B cell (primary cell): ENCODE data around the gene ITPR2. TPM values are rescaled to one million over a fixed set of nuclear protein-coding genes. Genes with fewer than 3 reads are reported as not detected.

Source experiments
- ATAC-seq: fragments of 200-7000 bp; cut with Tn5 transposase; one replicate; pipeline ENCODE4 v1.10.0; 2021; ENCODE audit warnings: low read depth, mild to moderate bottlenecking, moderate number of reproducible peaks, moderate library complexity
- CTCF ChIA-PET: fragments of 350-600 bp; sonication (Branson Sonifier 250); formaldehyde crosslinking; loops from one replicate; lab custom pipeline; 2021; ENCODE audit warnings: antibody characterized with exemption, inconsistent platforms; lab: Charles Lee
- POLR2A ChIA-PET: fragments of 350-600 bp; sonication (Branson Sonifier 250); formaldehyde crosslinking; loops from one replicate; lab custom pipeline; 2021; ENCODE audit warnings: antibody characterized with exemption; lab: Charles Lee
- DNase-seq: peaks from one replicate; pipeline ENCODE4 v3.0.0; 2013
- H2AFZ ChIP-seq: 2 replicates; pipeline ENCODE4 v1.6.1; 2012; ENCODE audit warnings: mild to moderate bottlenecking, low read depth, low read length; ENCODE audit not compliant: insufficient read depth, poor library complexity, severe bottlenecking
- H3K27ac ChIP-seq, 2 donors: 1 replicate in 1 of 2; 2 replicates in 1 of 2; pipeline ENCODE4 v1.5.1; 2012 to 2013; ENCODE audit warnings: low read length in 2 of 2, mild to moderate bottlenecking in 2 of 2, moderate library complexity in 1 of 2
- H3K27me3 ChIP-seq, 4 experiments: fragments of 200-600 bp in 1 of 4; sonication (generic) in 1 of 4; replicated peaks in 1 of 4; 1 replicate in 2 of 4; 2 replicates in 2 of 4; pipeline versions ENCODE4 v1.6.1 to v1.7.0; 2013 to 2016; ENCODE audit warnings: low read length in 3 of 4, mild to moderate bottlenecking in 2 of 4, mixed read lengths in 1 of 4, moderate library complexity in 1 of 4; ENCODE audit not compliant: insufficient read depth in 4 of 4, control insufficient read depth in 3 of 4; ENCODE audit errors: control extremely low read depth in 1 of 4
- H3K36me3 ChIP-seq, 2 experiments: replicated peaks in 1 of 2; 1 replicate in 1 of 2; 2 replicates in 1 of 2; pipeline versions ENCODE4 v1.6.1 to v1.7.1; 2013; ENCODE audit warnings: low read length in 1 of 2; ENCODE audit not compliant: insufficient read depth in 2 of 2, control insufficient read depth in 1 of 2; ENCODE audit errors: control extremely low read depth in 1 of 2, extremely low read depth in 1 of 2
- H3K4me1 ChIP-seq, 2 donors: fragments of 200-600 bp in 1 of 2; sonication (generic) in 1 of 2; 1 replicate in 1 of 2; 2 replicates in 1 of 2; pipeline versions ENCODE4 v1.5.1 to v1.6.1; 2013 to 2017; ENCODE audit warnings: low read length in 2 of 2; ENCODE audit not compliant: control insufficient read depth in 2 of 2, insufficient read depth in 2 of 2
- H3K4me2 ChIP-seq: replicated peaks from 2 replicates; pipeline ENCODE3; 2012; ENCODE audit warnings: mild to moderate bottlenecking, low read depth, low read length; ENCODE audit not compliant: poor library complexity, severe bottlenecking
- H3K4me3 ChIP-seq, 5 experiments: fragments of 200-600 bp in 1 of 5; sonication (generic) in 1 of 5; 1 replicate in 3 of 5; 2 replicates in 2 of 5; pipeline versions ENCODE4 v1.5.1 to v1.7.0; 2011 to 2016; ENCODE audit warnings: low read length in 4 of 5, mild to moderate bottlenecking in 4 of 5, low read depth in 2 of 5, control low read depth in 1 of 5, moderate library complexity in 1 of 5; ENCODE audit not compliant: insufficient read depth in 1 of 5; ENCODE audit errors: control extremely low read depth in 1 of 5, extremely low read depth in 1 of 5
- H3K79me2 ChIP-seq: fragments of 200-600 bp; sonication (generic); one replicate; pipeline ENCODE4 v1.6.0; 2016; ENCODE audit warnings: low read length; ENCODE audit not compliant: control insufficient read depth, insufficient read depth
- H3K9ac ChIP-seq: fragments of 200-600 bp; sonication (generic); 2 replicates; pipeline ENCODE4 v1.6.1; 2017; ENCODE audit warnings: mild to moderate bottlenecking, low read length, moderate library complexity
- H3K9me3 ChIP-seq, 3 donors: one replicate each; pipeline versions ENCODE4 v1.6.1 to v1.7.1; 2013; ENCODE audit warnings: low read length in 2 of 3; ENCODE audit not compliant: control insufficient read depth in 2 of 3, insufficient read depth in 1 of 3; ENCODE audit errors: control extremely low read depth in 1 of 3
- H4K20me1 ChIP-seq: 2 replicates; pipeline ENCODE4 v1.6.0; 2012; ENCODE audit warnings: mild to moderate bottlenecking, low read length; ENCODE audit not compliant: insufficient read depth, control insufficient read depth, poor library complexity, severe bottlenecking
- H3K27ac Mint-ChIP-seq: one replicate; pipeline ENCODE4 v1.8.0; 2021; ENCODE audit warnings: mixed read lengths
- H3K27me3 Mint-ChIP-seq: one replicate; pipeline ENCODE4 v1.8.0; 2021; ENCODE audit warnings: mixed read lengths
- H3K4me1 Mint-ChIP-seq: one replicate; pipeline ENCODE4 v1.8.0; 2021; ENCODE audit warnings: mixed read lengths
- H3K4me3 Mint-ChIP-seq: one replicate; pipeline ENCODE4 v1.8.0; 2021; ENCODE audit warnings: mixed read lengths
- H3K9me3 Mint-ChIP-seq: one replicate; pipeline ENCODE4 v1.8.0; 2022; ENCODE audit warnings: mixed read lengths; ENCODE audit not compliant: insufficient read depth
- EZH2 ChIP-seq: IDR thresholded peaks from 2 replicates; pipeline ENCODE4 v1.6.1; 2012; ENCODE audit warnings: borderline replicate concordance, low read depth, mild to moderate bottlenecking, moderate library complexity, low read length; ENCODE audit not compliant: insufficient read depth, poor library complexity, severe bottlenecking
- WGBS: methylation state at CpG from one replicate; pipeline ENCODE4 v1.1.5; 2013; ENCODE audit warnings: missing lambda C conversion rate; ENCODE audit not compliant: insufficient coverage; 5-methylcytosine and 5-hydroxymethylcytosine counted together
- intact Hi-C: fragments of 100-400 bp; cut with micrococcal nuclease; formaldehyde crosslinking; loops from one replicate; pipeline ENCODE4 v1.10.0; 2022
- polyA plus RNA-seq: library from polyadenylated mRNA; depleted of rRNA; stranded (reverse); fragments of >200 nt; gene quantifications from 2 replicates; pipeline ENCODE4 v1.2.3, GENCODE V29; 2012
- total RNA-seq, 2 donors: library from RNA; stranded (reverse); fragments of 120-200 nt in 1 of 2; gene quantifications; 1 replicate in 1 of 2; 2 replicates in 1 of 2; pipeline versions ENCODE4 v1.2.3 to v1.2.4, GENCODE V29; 2013 to 2022
- TF ChIP-seq, protein P1 (sequence below): fragments of 200-600 bp; IDR thresholded peaks from one replicate; pipeline ENCODE4 v1.8.0; 2022; ENCODE audit warnings: antibody characterized with exemption, mild to moderate bottlenecking

The ITPR2 gene
- total and polyA plus RNA-seq, 2 donors (not counting 1 experiment from before 2014, with no cell fraction given), result 4.3 to 113 TPM

DNA sequence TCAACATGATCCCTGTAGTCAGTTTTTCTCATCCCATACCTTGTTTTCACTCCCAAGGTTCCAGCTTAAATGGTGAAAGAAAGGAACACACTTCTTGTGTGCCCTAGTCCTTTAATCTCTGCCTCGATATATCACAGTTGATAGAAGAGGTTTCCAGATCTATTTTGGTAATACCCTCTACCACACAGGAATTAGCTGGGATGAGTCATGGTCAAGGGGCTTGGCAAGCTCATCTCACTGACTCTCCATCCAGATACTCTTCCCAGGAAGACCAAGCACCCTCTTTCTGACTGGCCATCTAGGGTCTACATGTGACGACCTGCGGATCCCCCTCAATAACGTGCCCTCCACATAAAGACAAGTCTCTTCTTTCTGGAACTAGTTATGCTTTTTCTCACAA, 277.9 kb downstream of the ITPR2 start:
- no peak overlapping the region for H3K4me2 ChIP-seq
- H3K4me3 ChIP-seq, result no peak overlapping the region
- Mint-ChIP-seq H3K9me3 (no peaks in the 10 kb centered on the region), H3K4me1 (no peaks in the 10 kb centered on the region), H3K27ac (no peak overlapping the region), H3K4me3 (no peak overlapping the region), H3K27me3 (no peaks in the 10 kb centered on the region)
- no peak overlapping the region for H2AFZ ChIP-seq
- H3K9me3 ChIP-seq, result peaks cover 0 to 2% (median 0%) of the 10 kb centered on the region in 3 donors
- no peak overlapping the region for H3K27ac ChIP-seq
- no peaks in the 10 kb centered on the region for H4K20me1 ChIP-seq
- POLR2A ChIA-PET, result no interaction called here
- DNase-seq (no peak), ATAC-seq (no peak)
- no peaks in the 10 kb centered on the region for H3K27me3 ChIP-seq
- no peak for TF ChIP-seq EZH2
- TF ChIP-seq, protein P1, sequence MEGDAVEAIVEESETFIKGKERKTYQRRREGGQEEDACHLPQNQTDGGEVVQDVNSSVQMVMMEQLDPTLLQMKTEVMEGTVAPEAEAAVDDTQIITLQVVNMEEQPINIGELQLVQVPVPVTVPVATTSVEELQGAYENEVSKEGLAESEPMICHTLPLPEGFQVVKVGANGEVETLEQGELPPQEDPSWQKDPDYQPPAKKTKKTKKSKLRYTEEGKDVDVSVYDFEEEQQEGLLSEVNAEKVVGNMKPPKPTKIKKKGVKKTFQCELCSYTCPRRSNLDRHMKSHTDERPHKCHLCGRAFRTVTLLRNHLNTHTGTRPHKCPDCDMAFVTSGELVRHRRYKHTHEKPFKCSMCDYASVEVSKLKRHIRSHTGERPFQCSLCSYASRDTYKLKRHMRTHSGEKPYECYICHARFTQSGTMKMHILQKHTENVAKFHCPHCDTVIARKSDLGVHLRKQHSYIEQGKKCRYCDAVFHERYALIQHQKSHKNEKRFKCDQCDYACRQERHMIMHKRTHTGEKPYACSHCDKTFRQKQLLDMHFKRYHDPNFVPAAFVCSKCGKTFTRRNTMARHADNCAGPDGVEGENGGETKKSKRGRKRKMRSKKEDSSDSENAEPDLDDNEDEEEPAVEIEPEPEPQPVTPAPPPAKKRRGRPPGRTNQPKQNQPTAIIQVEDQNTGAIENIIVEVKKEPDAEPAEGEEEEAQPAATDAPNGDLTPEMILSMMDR, result no peak
- no peak overlapping the region for H3K9ac ChIP-seq
- intact Hi-C loops, result no loop called here
- H3K79me2 ChIP-seq, result no peaks in the 10 kb centered on the region
- no peaks in the 10 kb centered on the region for H3K4me1 ChIP-seq
- no CpG with 5 or more reads among the region's 4 CpGs for WGBS
- H3K36me3 ChIP-seq, result peaks cover 5 to 26% of the 10 kb centered on the region in 2 experiments
- CTCF ChIA-PET, result no interaction called here

DNA sequence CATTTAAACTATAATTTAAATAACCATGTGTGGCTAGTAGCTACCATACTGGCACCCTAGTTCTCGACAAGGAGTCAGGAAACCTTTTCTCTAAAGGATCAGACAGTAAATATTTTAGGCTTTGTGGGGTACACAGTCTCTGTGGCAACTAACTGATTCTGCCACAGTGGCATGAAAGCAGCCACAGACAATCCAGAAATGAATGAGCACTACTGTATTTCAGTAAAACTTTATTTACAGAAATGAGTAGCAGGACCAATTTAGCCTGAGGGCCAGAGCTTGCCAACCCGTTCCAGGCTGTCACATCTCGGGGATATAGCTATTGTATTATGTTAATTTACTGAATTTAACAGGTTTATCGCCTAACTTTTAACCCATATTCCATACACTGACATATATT, 278.7 kb downstream of the ITPR2 start:
- no peaks in the 10 kb centered on the region for H3K27me3 ChIP-seq
- ChIA-PET POLR2A (no interaction called here), CTCF (interaction anchor here (0.6 kb wide), 1 partner anchor 154 kb away, joined by 4 read pairs; no protein-coding TSS in a partner anchor)
- H3K36me3 ChIP-seq, result peaks cover 5 to 21% of the 10 kb centered on the region in 2 experiments
- H3K9ac ChIP-seq, result no peak overlapping the region
- ATAC-seq (no peak), DNase-seq (no peak)
- no peaks in the 10 kb centered on the region for H3K9me3 Mint-ChIP-seq
- TF ChIP-seq, protein P1, result no peak
- TF ChIP-seq EZH2, result no peak
- H3K27me3 Mint-ChIP-seq, result no peaks in the 10 kb centered on the region
- no peak overlapping the region for H3K27ac ChIP-seq
- H3K79me2 ChIP-seq, result no peaks in the 10 kb centered on the region
- H3K27ac Mint-ChIP-seq, result no peak overlapping the region
- no CpG with 5 or more reads among the region's 4 CpGs for WGBS
- H3K4me1 Mint-ChIP-seq, result no peaks in the 10 kb centered on the region
- no peak overlapping the region for H2AFZ ChIP-seq
- H4K20me1 ChIP-seq, result no peaks in the 10 kb centered on the region
- no peak overlapping the region for H3K4me2 ChIP-seq
- H3K4me3 Mint-ChIP-seq, result no peak overlapping the region
- H3K4me3 ChIP-seq, result no peak overlapping the region
- no peaks in the 10 kb centered on the region for H3K4me1 ChIP-seq
- no peaks in the 10 kb centered on the region for H3K9me3 ChIP-seq
- intact Hi-C loops, result no loop called here
